GM04503 (cell line): ENCODE data around the gene GALNT18.

Source experiments
- DNase-seq: peaks from one replicate; pipeline ENCODE4 v3.0.0-alpha.2; 2012; ENCODE audit warnings: low read depth

GALNT18 gene

DNA sequence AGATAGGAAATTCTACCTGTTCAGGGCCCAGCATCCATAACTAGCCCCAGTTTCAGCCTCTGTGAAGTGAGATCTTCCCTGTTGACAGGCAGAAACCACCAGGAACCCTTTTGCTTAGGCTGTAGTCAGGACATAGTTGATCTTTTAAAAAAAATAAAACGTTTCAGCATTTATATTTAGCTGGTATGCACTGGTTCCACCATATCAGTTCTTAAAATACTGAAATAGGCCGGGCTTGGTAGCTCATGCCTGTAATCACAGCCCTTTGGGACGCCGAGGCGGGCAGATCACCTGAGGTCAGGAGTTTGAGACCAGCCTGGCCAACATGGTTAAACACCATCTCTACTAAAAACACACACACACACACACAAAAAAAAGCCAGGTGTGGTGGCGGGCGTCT is 35.3 kb downstream of the GALNT18 start:
- no peak for DNase-seq

DNA sequence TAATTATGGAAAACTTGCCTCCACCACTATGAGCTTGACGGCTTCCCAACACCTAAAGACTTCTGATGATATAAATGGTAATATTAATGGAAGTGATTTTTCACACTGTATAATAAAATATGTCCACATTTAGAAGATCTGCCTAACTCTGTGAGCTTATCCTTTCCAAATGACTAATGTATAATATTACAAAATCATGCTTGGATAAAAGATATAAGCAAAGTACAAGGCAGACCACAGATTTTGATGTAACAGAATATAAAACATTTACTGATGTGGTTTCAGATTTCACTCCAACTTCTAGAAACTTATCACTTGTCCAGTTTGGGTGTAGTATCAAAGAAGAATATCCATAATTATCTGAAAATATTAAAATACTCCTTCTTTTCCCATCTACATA is 36.9 kb downstream of the GALNT18 start:
- no peak for DNase-seq

GRCh38 chr11:11584530-11584810 is 37.3 kb downstream of the GALNT18 start:
- peak; percentile 13 for DNase-seq

DNA sequence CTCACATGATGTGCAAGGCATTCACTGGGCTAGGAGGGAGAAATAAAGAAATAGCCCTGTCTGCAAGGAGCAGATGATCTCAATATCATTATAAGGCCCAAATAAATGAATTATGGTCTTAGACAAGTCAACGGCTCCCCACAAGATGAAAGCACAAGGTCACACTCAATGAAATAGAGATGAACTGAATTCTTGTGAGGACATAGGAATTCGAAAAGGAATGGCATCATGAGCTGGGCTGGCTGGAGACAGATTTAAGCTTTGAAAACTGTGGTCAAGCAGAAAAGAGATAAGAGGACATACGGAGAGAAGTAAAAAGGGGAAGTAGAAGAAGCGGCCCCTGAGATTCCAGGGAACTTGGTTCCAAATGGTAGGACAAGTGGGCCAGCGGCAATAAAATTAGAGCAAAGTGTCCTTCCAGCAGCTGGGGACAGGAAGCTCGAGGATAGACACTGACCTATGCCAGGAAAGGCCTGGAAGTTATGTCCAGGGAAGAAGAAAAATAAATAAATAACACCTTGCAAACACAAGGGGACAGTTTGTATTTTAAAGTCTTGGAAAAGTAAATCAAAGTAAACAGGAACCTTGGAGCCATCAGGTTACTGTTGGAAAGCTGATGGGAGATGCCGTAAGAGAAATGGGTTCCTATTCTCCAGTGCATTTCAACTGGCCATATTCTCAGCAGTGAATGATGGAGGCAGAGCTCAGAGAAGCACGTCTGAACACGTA is 37.8 kb downstream of the GALNT18 start:
- DNase-seq: no peak

DNA sequence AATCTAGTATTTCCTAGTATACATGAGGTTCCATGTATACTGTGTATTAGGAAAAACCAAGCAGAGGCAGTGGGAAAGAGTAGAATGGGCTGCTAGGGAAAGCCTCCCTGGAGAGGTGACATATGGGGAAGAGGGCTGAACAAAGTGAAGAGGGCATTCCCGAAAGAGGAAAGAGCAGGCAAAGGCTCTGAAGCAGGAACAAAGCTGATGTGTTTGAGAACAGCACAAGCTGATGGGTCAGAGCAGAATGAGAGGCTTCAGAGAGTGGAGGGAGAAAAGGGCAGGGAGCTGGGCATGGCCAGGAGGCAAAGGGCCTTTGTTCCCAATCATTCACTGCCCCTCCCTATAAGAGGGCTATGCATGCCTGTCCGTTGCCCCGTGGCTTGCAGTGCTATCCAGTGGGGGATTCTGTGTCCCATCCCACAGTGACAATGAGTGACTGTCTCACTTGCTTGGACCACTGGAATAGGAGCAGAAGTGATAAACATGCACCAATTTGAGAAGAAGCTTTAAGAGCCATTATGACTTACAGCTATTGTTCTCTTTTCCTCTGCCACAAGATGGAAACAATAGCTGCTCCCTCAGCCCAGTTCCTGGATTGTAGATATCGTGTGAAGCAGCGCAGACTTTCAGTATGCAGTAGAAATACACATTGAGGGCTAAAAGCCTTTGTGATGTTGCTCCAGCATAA is 39.6 kb downstream of the GALNT18 start:
- no peak for DNase-seq

DNA sequence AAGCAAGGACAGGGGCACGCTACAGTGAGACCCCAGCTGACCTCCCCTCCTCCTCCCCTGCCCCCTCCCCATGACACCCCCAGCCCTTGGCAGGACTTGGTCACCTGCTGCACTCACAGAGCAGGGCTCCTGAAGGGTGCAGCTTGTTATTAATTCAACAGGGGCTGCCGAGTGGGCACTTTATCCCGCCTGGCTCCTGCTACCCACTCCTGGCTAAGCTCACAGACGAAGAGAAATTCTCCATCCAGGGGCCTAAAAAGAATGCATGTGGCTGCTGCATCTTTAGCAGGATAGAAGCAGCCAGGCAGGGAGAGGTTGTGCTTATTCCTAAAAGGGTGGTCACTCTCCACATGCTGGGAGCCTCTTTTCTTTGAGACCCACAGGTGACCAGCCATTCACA is 40.3 kb downstream of the GALNT18 start:
- no peak for DNase-seq

- DNase-seq: no peak
Observed at GRCh38 chr11:11580841-11581411, 40.9 kb downstream of the GALNT18 start.

DNA sequence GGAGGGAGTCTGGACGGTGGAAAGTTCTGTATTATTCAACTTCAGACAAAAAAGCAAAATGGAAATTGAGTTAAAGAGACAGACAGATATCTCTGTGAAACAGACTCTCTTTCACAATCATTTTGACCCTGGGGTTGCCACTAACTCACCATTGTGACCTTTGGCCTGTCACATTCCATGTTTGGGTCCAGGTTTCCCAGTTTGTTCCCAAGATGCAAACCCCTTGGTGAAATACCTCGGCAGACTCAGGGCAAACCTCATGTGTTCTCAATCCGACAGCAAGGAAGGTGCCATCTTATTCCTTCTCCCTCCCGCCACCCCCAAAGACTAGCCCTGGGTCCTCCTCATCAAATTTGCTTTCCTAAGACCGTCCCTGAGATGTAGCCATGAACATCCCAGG is 41.8 kb downstream of the GALNT18 start:
- DNase-seq: no peak

DNA sequence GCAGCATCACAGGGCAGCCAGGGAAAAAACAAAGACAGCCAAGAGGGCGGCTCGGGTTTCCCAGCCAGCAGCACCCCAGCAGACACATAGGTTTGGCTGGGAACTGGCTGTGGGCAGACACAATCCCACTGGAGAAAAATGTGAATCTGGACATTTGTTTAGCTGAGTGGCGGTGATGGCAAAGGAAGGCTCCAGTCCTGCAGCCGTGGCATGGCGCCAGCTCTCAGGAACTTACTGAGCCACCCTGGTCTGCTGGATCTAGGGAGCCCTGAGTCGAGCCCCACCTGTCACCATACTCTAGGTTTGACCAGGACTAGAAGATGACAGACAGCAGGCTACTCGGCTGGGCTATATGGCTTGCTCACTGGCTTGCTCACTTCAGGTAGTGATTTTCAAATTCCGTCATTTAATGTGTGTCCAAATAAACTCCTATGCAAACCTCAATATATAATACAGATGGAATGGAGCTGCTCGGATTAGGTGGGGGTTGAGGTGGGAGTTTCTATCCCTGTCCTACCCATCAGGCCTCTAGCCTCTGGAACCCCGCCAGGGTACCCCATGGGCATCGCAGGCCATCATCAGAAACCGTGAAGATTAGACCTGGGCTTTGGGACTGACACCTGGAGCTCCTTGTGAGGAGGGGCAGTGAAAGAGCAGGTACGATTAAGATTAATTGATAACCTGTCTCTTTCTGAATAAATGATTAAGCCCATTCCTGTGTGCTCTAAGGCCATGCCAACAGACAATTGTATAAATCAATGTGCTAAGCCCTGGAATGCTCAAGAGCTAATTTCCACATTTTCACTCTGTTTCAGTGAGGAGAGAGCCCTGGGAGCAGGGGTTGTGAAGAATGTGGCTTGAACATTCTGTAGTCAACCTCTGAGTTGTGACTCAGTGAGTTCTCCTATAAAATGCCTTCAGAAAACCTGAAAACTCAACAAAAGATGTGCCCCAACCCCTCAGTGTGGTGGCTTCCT is 42.5 kb downstream of the GALNT18 start:
- DNase-seq: no peak

DNA sequence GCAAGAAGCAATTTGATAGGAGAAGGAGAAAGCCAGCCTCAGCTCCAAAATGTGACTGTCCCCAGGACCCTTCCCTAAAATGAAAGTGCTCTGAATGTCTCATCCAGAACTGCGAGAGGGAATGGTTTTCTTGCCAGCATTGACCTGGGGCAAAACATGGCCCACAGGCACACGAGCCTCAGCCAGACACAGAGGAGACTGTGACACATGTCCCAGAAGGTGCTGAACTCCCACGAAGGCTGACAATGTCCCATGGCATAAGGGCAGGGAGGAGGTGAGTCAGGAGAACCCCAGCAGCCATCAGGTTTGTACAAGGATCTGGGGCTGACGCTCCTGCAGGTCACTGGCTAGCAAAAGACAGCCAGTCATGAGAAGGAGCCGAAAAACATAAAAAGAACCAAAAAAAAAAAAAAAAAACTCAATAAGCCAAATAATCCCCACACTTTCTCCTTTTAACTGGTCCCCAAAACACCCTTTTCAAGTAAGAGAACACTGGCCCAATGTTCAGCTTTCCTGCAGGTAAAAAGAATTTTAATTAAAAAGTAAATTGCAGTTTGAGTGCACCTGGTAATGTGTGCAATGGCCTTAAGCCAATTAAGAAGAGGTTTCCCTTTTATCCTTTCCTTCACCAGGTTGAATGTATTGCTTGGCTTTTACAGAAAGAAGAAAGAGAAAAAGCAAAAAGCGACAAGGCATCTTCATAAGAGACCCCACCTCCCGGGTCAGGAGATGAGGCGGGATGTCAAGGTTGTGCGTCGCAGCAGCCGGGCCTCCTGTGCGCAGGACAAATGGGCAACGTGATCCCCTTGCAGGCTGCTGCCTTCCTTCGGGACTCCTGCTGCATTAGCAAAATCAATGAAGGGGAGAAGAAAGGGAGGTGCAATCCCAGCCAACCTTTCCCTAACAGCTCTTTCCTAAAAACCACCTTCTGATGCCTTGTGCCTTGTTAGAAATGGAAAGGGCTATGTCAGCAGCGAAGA is 43.6 kb downstream of the GALNT18 start:
- no peak for DNase-seq

- DNase-seq: no peak
Observed at GRCh38 chr11:11577251-11577855, 44.5 kb downstream of the GALNT18 start.

GRCh38 chr11:11574373-11575287 is 47.2 kb downstream of the GALNT18 start:
- no peak for DNase-seq

- no peak for DNase-seq
Observed at GRCh38 chr11:11572386-11572785, 49.4 kb downstream of the GALNT18 start.

- no peak for DNase-seq
Observed at GRCh38 chr11:11571893-11572292, 49.9 kb downstream of the GALNT18 start.

DNA sequence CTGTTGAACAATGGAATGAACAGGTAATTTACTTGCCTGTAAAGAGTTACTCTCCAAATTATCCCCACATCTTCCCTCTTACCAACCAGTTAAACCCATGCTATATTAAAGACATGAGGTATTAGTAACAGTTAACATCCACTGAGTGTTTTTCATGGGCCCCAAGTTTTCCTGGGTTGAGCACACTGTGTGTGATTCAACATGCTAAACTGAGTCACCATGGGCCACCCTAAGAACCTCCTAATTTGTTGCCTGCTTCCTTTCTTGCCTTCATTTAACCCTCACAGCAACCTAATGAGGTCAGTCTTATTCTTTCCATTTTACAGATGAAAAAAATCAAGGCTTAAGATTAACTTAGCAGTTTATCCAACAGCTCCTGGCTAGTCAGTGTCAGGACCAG is 51.0 kb downstream of the GALNT18 start:
- DNase-seq: no peak

- no peak for DNase-seq
Observed at GRCh38 chr11:11569936-11570491, 51.8 kb downstream of the GALNT18 start.

DNA sequence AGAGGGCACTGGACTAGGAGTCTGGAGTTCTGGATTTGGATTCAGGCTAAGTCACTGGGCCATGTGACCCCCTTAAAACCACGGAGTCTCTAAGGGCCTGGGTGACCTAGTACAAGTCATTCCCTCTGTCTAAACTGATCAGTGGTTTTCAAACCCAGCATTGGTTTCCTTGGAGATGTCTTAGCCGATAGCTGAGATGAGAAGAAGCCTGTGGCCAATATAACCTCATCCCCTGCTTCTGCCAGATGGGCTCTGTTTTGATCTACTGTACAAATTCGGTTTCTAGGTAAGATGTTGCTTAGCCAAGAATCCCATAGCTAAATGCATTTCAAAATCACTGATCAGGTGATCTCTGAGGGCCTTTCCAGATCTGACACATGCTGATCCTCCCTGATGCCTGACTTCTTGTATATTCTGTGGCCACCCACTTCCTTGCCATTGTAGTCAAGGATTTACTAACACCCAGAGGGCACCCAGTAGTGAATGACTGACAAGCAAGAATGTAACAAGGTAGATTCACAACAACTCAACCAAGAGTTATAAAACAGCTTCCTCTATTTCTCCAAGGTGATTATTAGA is 53.1 kb downstream of the GALNT18 start:
- DNase-seq: no peak

DNA sequence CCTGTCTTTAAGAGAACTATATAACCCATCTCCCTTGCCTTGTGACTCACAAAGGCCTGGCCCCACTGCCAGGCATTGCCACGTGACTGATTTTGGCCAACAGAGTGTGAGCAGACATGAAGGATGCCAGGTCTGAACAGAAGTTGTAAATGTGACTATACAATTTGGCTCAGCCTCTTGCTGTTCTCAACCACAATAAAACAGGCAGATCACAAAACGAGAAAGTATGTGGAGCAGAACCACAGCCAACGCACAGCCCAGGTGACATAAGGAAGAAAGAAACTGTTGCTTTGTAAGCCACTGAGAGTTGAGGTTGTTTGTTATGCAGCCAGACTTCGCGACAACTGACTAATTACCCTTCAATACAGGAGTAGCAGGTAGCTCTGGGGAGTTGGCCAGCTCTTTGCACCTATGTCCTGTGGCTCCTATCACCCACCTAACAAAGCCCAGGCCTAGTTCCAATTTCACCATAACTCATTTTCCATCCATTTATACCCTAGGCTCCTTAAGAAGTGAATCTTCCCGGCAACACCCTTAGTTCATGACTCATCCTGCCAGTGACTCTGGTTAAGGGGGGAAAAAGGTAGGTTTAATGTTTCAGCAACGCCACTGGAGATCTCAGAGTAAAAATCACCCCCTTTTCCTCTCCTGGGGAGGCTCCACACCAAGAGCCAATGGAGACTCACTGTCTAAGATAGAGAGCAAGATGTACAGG is 53.7 kb downstream of the GALNT18 start:
- DNase-seq: no peak
